Measurements from ENCODE around the gene KCNC1.

The KCNC1 gene

GRCh38 chr11:17734418-17734911, at the start of gene KCNC1:
KCNC1 (plus strand) TSS chr11:17734781; CDS start chr11:17736003, 1,222 bp downstream.
- H3K4me3 ChIP-seq (ENCODE audit: low read depth, low read length) = peak within 1 kb of the TSS; percentile 39

GRCh38 chr11:17686231-17686980, 48.2 kb upstream of the KCNC1 start:
- no peak overlapping the region for H3K4me3 ChIP-seq (ENCODE audit: low read depth, low read length)

GRCh38 chr11:17687946-17688670, 46.5 kb upstream of the KCNC1 start:
- H3K4me3 ChIP-seq (ENCODE audit: low read depth, low read length) = no peak overlapping the region

- no peak overlapping the region for H3K4me3 ChIP-seq (ENCODE audit: low read depth, low read length)
Observed at GRCh38 chr11:17691550-17691949, 43.0 kb upstream of the KCNC1 start.

- H3K4me3 ChIP-seq (ENCODE audit: low read depth, low read length) = no peak overlapping the region
Observed at GRCh38 chr11:17691976-17692375, 42.6 kb upstream of the KCNC1 start.

- H3K4me3 ChIP-seq (ENCODE audit: low read depth, low read length) = no peak overlapping the region
Observed at GRCh38 chr11:17692931-17693330, 41.6 kb upstream of the KCNC1 start.

- no peak overlapping the region for H3K4me3 ChIP-seq (ENCODE audit: low read depth, low read length)
Observed at GRCh38 chr11:17693531-17693930, 41.0 kb upstream of the KCNC1 start.

- no peak overlapping the region for H3K4me3 ChIP-seq (ENCODE audit: low read depth, low read length)
Observed at GRCh38 chr11:17694494-17695110, 40.0 kb upstream of the KCNC1 start.

- H3K4me3 ChIP-seq (ENCODE audit: low read depth, low read length) = peak overlapping the region; percentile 4
Observed at GRCh38 chr11:17695454-17696441, 38.8 kb upstream of the KCNC1 start.

- H3K4me3 ChIP-seq (ENCODE audit: low read depth, low read length) = no peak overlapping the region
Observed at GRCh38 chr11:17696741-17697140, 37.8 kb upstream of the KCNC1 start.

- H3K4me3 ChIP-seq (ENCODE audit: low read depth, low read length) = no peak overlapping the region
Observed at GRCh38 chr11:17697175-17697949, 37.2 kb upstream of the KCNC1 start.

- H3K4me3 ChIP-seq (ENCODE audit: low read depth, low read length) = no peak overlapping the region
Observed at GRCh38 chr11:17699147-17700114, 35.1 kb upstream of the KCNC1 start.

- H3K4me3 ChIP-seq (ENCODE audit: low read depth, low read length) = no peak overlapping the region
Observed at GRCh38 chr11:17700991-17701390, 33.6 kb upstream of the KCNC1 start.

- H3K4me3 ChIP-seq (ENCODE audit: low read depth, low read length) = no peak overlapping the region
Observed at GRCh38 chr11:17702876-17703275, 31.7 kb upstream of the KCNC1 start.

- no peak overlapping the region for H3K4me3 ChIP-seq (ENCODE audit: low read depth, low read length)
Observed at GRCh38 chr11:17703951-17704350, 30.6 kb upstream of the KCNC1 start.

GRCh38 chr11:17707830-17708229, 26.8 kb upstream of the KCNC1 start:
- no peak overlapping the region for H3K4me3 ChIP-seq (ENCODE audit: low read depth, low read length)

GRCh38 chr11:17711836-17712235, 22.7 kb upstream of the KCNC1 start:
- H3K4me3 ChIP-seq (ENCODE audit: low read depth, low read length) = no peak overlapping the region

- no peak overlapping the region for H3K4me3 ChIP-seq (ENCODE audit: low read depth, low read length)
Observed at GRCh38 chr11:17713851-17714250, 20.7 kb upstream of the KCNC1 start.
